Keratinocyte (primary cell): ENCODE results near the gene BMX. TPM values are rescaled to one million over a fixed set of nuclear protein-coding genes. Genes with fewer than 3 reads are reported as not detected.

Experiments
- DNase-seq: peaks from one replicate; pipeline ENCODE4 v3.0.0-alpha.2; 2011; ENCODE audit warnings: low read depth, missing footprints, low spot score
- FAIRE-seq: peaks from 2 replicates; lab custom pipeline; 2011; peaks lifted over from hg19 to GRCh38; lab: Jason Lieb, UNC
- H2AFZ ChIP-seq: 2 replicates; pipeline ENCODE4 v1.6.0; 2012; ENCODE audit warnings: low read length, control low read depth, inconsistent platforms; ENCODE audit not compliant: control insufficient read depth
- H3K27ac ChIP-seq: 2 replicates; pipeline ENCODE4 v1.5.1; 2011; ENCODE audit warnings: low read length; ENCODE audit not compliant: control insufficient read depth, insufficient read depth
- H3K27me3 ChIP-seq: 3 replicates; pipeline ENCODE4 v1.6.0; 2011; ENCODE audit warnings: low read length; ENCODE audit not compliant: control insufficient read depth, insufficient read depth; ENCODE audit errors: extremely low read depth
- H3K36me3 ChIP-seq, 2 experiments: 2 replicates in 1 of 2; 3 replicates in 1 of 2; pipeline ENCODE4 v1.5.1; 2011; ENCODE audit warnings: low read length in 2 of 2, mild to moderate bottlenecking in 1 of 2; ENCODE audit not compliant: control insufficient read depth in 2 of 2, insufficient read depth in 2 of 2; ENCODE audit errors: extremely low read depth in 1 of 2
- H3K4me1 ChIP-seq: 3 replicates; pipeline ENCODE4 v1.5.1; 2011; ENCODE audit warnings: low read length; ENCODE audit not compliant: control insufficient read depth, insufficient read depth; ENCODE audit errors: extremely low read depth
- H3K4me2 ChIP-seq: 3 replicates; pipeline ENCODE4 v1.6.0; 2011; ENCODE audit warnings: low read depth, low read length; ENCODE audit not compliant: control insufficient read depth, insufficient read depth; ENCODE audit errors: extremely low read depth
- H3K4me3 ChIP-seq, 3 experiments: fragments of 200-600 bp in 1 of 3; sonication (generic) in 1 of 3; 2 replicates in 2 of 3; 3 replicates in 1 of 3; pipeline ENCODE4 v1.5.1; 2011 to 2016; ENCODE audit warnings: low read length in 3 of 3, mild to moderate bottlenecking in 3 of 3, control low read depth in 2 of 3, inconsistent platforms in 1 of 3, low read depth in 1 of 3, mixed read lengths in 1 of 3, mixed run types in 1 of 3, moderate library complexity in 1 of 3; ENCODE audit not compliant: control insufficient read depth in 2 of 3, insufficient read depth in 2 of 3; ENCODE audit errors: extremely low read depth in 1 of 3
- H3K79me2 ChIP-seq: 2 replicates; pipeline ENCODE4 v1.6.0; 2012; ENCODE audit warnings: low read length; ENCODE audit not compliant: control insufficient read depth, insufficient read depth
- H3K9ac ChIP-seq: 3 replicates; pipeline ENCODE4 v1.6.0; 2011; ENCODE audit warnings: low read length; ENCODE audit not compliant: control insufficient read depth, insufficient read depth; ENCODE audit errors: extremely low read depth
- H3K9me1 ChIP-seq: 3 replicates; pipeline ENCODE4 v1.6.0; 2011; ENCODE audit warnings: low read length; ENCODE audit not compliant: control insufficient read depth, insufficient read depth; ENCODE audit errors: extremely low read depth
- H3K9me3 ChIP-seq: 2 replicates; pipeline ENCODE4 v1.5.1; 2012; ENCODE audit warnings: low read depth, low read length; ENCODE audit not compliant: control insufficient read depth
- H4K20me1 ChIP-seq: 3 replicates; pipeline ENCODE4 v1.6.0; 2011; ENCODE audit warnings: low read length; ENCODE audit not compliant: control insufficient read depth, insufficient read depth; ENCODE audit errors: extremely low read depth
- CTCF ChIP-seq, 3 experiments: IDR thresholded peaks in 1 of 3; conservative IDR thresholded peaks in 1 of 3; optimal IDR thresholded peaks in 1 of 3; 2 replicates in 2 of 3; 3 replicates in 1 of 3; pipeline versions ENCODE3 to v1.5.1; 2011; ENCODE audit warnings: low read length in 3 of 3, mild to moderate bottlenecking in 3 of 3, moderate library complexity in 2 of 3, control low read depth in 1 of 3, inconsistent platforms in 1 of 3; ENCODE audit not compliant: insufficient read depth in 2 of 3; ENCODE audit errors: extremely low read depth in 1 of 3
- EZH2 ChIP-seq: IDR thresholded peaks from one replicate; pipeline ENCODE4 v1.6.1; 2012; ENCODE audit warnings: inconsistent platforms, mild to moderate bottlenecking, low read length, moderate library complexity
- dilution Hi-C: fragments of 300-500 bp; cut with MboI; formaldehyde crosslinking; loops from one replicate; pipeline ENCODE4 v1.7.0; 2020; ENCODE audit warnings: low sequenced_read_pairs; ENCODE audit not compliant: extremely low pct_ligation_motif_present
- polyA plus RNA-seq, 5 experiments: library from polyadenylated mRNA; depleted of rRNA in 3 of 5; stranded (reverse) in 3 of 5; stranded (forward) in 1 of 5; unstranded in 1 of 5; fragments of >200 nt; gene quantifications; 1 replicate in 1 of 5; 2 replicates in 3 of 5; 3 replicates in 1 of 5; pipeline versions ENCODE4 v1.2.1 to v1.2.3, GENCODE V29; 2011 to 2012; ENCODE audit warnings: missing spikeins in 2 of 5, low read depth in 1 of 5, low replicate concordance in 1 of 5

Gene BMX
- polyA plus RNA-seq, 1 donor (not counting 4 experiments of a cell fraction or from before 2014, with no cell fraction given), result 0.09 TPM

GRCh38 chrX:15530318-15530717 is 29.7 kb downstream of the BMX start:
- no peak for FAIRE-seq

GRCh38 chrX:15546745-15547144 is 46.1 kb downstream of the BMX start:
- no peaks in the 10 kb centered on the region for H3K4me1 ChIP-seq
- peaks cover 7% of the 10 kb centered on the region for H3K27me3 ChIP-seq
- TF ChIP-seq CTCF (optimal IDR thresholded peaks at IDR 0.05 in 1 of 3, IDR thresholded peaks at IDR 0.05 in 1 of 3, conservative IDR thresholded peaks at IDR 0.05 in 1 of 3; ENCODE audit: extremely low read depth in 1 of 3, insufficient read depth in 2 of 3, low read length in 3 of 3) (no peak), EZH2 (no peak)
- no peaks in the 10 kb centered on the region for H3K36me3 ChIP-seq
- no peak overlapping the region for H3K9ac ChIP-seq
- dilution Hi-C loops, result no loop called here
- H3K9me1 ChIP-seq, result no peaks in the 10 kb centered on the region
- no peaks in the 10 kb centered on the region for H3K9me3 ChIP-seq
- no peak overlapping the region for H3K4me2 ChIP-seq
- H3K4me3 ChIP-seq, result no peak overlapping the region
- H3K79me2 ChIP-seq, result no peaks in the 10 kb centered on the region
- H3K27ac ChIP-seq, result no peak overlapping the region
- no peaks in the 10 kb centered on the region for H4K20me1 ChIP-seq
- DNase-seq, result no peak
- FAIRE-seq, result no peak
- no peak overlapping the region for H2AFZ ChIP-seq

More at GRCh38 chrX:15530318-15530717, 29.7 kb downstream of the BMX start:
- no peaks in the 10 kb centered on the region for H3K9me1 ChIP-seq
- no peak overlapping the region for H3K27ac ChIP-seq
- TF ChIP-seq CTCF (optimal IDR thresholded peaks at IDR 0.05 in 1 of 3, IDR thresholded peaks at IDR 0.05 in 1 of 3, conservative IDR thresholded peaks at IDR 0.05 in 1 of 3; ENCODE audit: extremely low read depth in 1 of 3, insufficient read depth in 2 of 3, low read length in 3 of 3), result no peak
- no peak for TF ChIP-seq EZH2
- H3K9ac ChIP-seq, result no peak overlapping the region
- dilution Hi-C loops, result no loop called here
- H3K27me3 ChIP-seq, result no peaks in the 10 kb centered on the region
- H3K4me3 ChIP-seq, result no peak overlapping the region
- no peaks in the 10 kb centered on the region for H3K79me2 ChIP-seq
- H3K36me3 ChIP-seq, result no peaks in the 10 kb centered on the region
- H3K9me3 ChIP-seq, result no peaks in the 10 kb centered on the region
- H3K4me1 ChIP-seq, result peaks cover 5% of the 10 kb centered on the region
- DNase-seq, result no peak
- H4K20me1 ChIP-seq, result no peaks in the 10 kb centered on the region
- no peak overlapping the region for H3K4me2 ChIP-seq
- H2AFZ ChIP-seq, result no peak overlapping the region
